Thyroid gland (tissue), 4 donors: Measurements from ENCODE around the gene CHRDL2.

Experiments used
- POLR2A ChIP-seq, 2 donors: fragments of 450-650 bp; IDR thresholded peaks; one replicate each; pipeline ENCODE4 v1.6.1; 2017; ENCODE audit warnings: antibody characterized with exemption in 2 of 2, mild to moderate bottlenecking in 2 of 2, moderate library complexity in 1 of 2
- TF ChIP-seq, protein P1 (sequence below), 6 experiments: fragments of 200-600 bp in 3 of 6; fragments of 450-650 bp in 3 of 6; sonication (generic) in 3 of 6; IDR thresholded peaks; one replicate each; pipeline ENCODE4 v1.5.1; 2016 to 2019; ENCODE audit warnings: antibody characterized with exemption in 6 of 6, mild to moderate bottlenecking in 2 of 6, inconsistent platforms in 1 of 6, moderate library complexity in 1 of 6

DNA sequence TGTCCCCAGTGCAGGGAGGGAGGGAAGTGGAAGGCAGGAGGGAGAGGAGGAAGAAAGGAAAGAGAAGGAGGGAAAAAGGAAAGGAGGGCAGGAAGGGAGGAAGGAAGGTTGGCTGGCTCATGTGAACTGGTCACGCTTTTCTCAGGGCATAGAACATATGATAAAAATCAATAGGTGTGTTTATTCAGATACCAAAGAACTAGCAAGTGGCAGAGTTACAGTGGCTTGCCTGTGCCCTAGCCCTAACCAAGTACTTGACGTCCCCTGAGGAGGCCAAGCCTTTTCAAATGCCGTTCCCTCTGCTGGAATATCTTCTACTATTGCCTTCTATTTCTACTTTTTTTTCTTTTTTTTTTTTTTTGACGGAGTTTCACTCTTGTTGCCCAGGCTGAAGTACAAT, 33.5 kb downstream of the CHRDL2 start:
- TF ChIP-seq, protein P1, sequence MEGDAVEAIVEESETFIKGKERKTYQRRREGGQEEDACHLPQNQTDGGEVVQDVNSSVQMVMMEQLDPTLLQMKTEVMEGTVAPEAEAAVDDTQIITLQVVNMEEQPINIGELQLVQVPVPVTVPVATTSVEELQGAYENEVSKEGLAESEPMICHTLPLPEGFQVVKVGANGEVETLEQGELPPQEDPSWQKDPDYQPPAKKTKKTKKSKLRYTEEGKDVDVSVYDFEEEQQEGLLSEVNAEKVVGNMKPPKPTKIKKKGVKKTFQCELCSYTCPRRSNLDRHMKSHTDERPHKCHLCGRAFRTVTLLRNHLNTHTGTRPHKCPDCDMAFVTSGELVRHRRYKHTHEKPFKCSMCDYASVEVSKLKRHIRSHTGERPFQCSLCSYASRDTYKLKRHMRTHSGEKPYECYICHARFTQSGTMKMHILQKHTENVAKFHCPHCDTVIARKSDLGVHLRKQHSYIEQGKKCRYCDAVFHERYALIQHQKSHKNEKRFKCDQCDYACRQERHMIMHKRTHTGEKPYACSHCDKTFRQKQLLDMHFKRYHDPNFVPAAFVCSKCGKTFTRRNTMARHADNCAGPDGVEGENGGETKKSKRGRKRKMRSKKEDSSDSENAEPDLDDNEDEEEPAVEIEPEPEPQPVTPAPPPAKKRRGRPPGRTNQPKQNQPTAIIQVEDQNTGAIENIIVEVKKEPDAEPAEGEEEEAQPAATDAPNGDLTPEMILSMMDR (IDR thresholded peaks at IDR 0.05): no peak
- no peak for TF ChIP-seq POLR2A (IDR thresholded peaks at IDR 0.05)
